Body of pancreas (tissue), 4 donors: ENCODE measurements around the gene UST. TPM values are rescaled to one million over a fixed set of nuclear protein-coding genes. Genes with fewer than 3 reads are reported as not detected.

Experiments
- ATAC-seq: fragments of 150-250 bp; one replicate; pipeline ENCODE4 v1.9.1; 2016
- DNase-seq, 4 donors: peaks; one replicate each; pipeline ENCODE4 v3.0.0-alpha.2; 2019
- H3K27ac ChIP-seq, 4 donors: fragments of 200-600 bp; sonication (generic); 1 replicate in 3 of 4; 2 replicates in 1 of 4; pipeline versions ENCODE4 v1.5.1 to v1.6.1; 2016 to 2019; ENCODE audit warnings: mild to moderate bottlenecking in 1 of 4, mixed read lengths in 1 of 4, moderate library complexity in 1 of 4
- H3K27me3 ChIP-seq, 2 donors: fragments of 200-600 bp; sonication (generic); one replicate each; pipeline ENCODE4 v1.6.0; 2016; ENCODE audit warnings: mild to moderate bottlenecking in 1 of 2
- H3K36me3 ChIP-seq, 2 donors: fragments of 200-600 bp; sonication (generic); replicated peaks in 1 of 2; 2 replicates each; pipeline ENCODE4 v1.5.1; 2016; ENCODE audit warnings: low read depth in 2 of 2; ENCODE audit not compliant: insufficient read depth in 1 of 2
- H3K4me1 ChIP-seq: fragments of 200-600 bp; sonication (generic); one replicate; pipeline ENCODE4 v1.6.0; 2016
- H3K4me3 ChIP-seq, 2 donors: fragments of 200-600 bp; sonication (generic); 1 replicate in 1 of 2; 2 replicates in 1 of 2; pipeline ENCODE4 v1.5.1; 2016 to 2019
- H3K9me3 ChIP-seq, 3 donors: fragments of 200-600 bp; sonication (generic); 1 replicate in 2 of 3; 2 replicates in 1 of 3; pipeline ENCODE4 v1.5.1; 2016
- POLR2A ChIP-seq, 3 donors: fragments of 450-650 bp; IDR thresholded peaks; one replicate each; pipeline ENCODE4 v1.6.1; 2016; ENCODE audit warnings: antibody characterized with exemption in 3 of 3, mild to moderate bottlenecking in 2 of 3
- WGBS, 2 donors: methylation state at CpG; one replicate each; pipeline ENCODE4 v1.1.5; 2017; 5-methylcytosine and 5-hydroxymethylcytosine counted together
- intact Hi-C: fragments of 100-400 bp; cut with DNase I; formaldehyde crosslinking; loops from one replicate; pipeline ENCODE4 v1.15.1; 2023
- total RNA-seq, 2 donors: library from RNA; depleted of rRNA; stranded (reverse); fragments of >200 nt; gene quantifications; one replicate each; pipeline ENCODE4 v1.1.0, GENCODE V29; 2016
- TF ChIP-seq, protein P1 (sequence below), 7 experiments: fragments of 450-650 bp in 4 of 7; fragments of 200-600 bp in 3 of 7; sonication (generic) in 3 of 7; IDR thresholded peaks; one replicate each; pipeline ENCODE4 v1.5.1; 2016 to 2019; ENCODE audit warnings: antibody characterized with exemption in 7 of 7

Gene UST
- total RNA-seq, 2 donors from 2014 or later: 11.4 to 28.3 TPM

DNA sequence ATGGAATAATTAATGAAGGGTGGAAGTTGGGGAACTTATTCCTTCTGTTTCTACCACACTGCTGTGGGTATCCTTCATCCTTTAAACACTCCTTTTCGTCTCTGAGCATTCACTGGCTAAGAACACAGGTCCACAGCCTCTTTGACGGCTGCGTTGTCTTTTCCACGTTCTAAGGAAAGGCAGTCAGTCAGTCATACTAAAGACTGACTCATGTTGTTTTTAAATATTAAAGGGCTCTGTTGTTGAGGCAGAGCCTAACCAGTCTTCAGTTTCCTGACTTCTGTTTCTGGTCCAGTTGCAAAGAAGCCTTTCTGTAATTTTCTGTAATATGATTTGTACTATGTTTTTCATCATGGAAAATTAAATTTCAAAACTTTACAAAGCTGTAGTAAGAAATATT is 48.0 kb downstream of the UST start:
- intact Hi-C loops: no loop called here
- no peaks in the 10 kb centered on the region for H3K27me3 ChIP-seq
- no peak overlapping the region for H3K4me3 ChIP-seq
- no peaks in the 10 kb centered on the region for H3K36me3 ChIP-seq
- TF ChIP-seq POLR2A (IDR thresholded peaks at IDR 0.05): no peak
- TF ChIP-seq, protein P1, sequence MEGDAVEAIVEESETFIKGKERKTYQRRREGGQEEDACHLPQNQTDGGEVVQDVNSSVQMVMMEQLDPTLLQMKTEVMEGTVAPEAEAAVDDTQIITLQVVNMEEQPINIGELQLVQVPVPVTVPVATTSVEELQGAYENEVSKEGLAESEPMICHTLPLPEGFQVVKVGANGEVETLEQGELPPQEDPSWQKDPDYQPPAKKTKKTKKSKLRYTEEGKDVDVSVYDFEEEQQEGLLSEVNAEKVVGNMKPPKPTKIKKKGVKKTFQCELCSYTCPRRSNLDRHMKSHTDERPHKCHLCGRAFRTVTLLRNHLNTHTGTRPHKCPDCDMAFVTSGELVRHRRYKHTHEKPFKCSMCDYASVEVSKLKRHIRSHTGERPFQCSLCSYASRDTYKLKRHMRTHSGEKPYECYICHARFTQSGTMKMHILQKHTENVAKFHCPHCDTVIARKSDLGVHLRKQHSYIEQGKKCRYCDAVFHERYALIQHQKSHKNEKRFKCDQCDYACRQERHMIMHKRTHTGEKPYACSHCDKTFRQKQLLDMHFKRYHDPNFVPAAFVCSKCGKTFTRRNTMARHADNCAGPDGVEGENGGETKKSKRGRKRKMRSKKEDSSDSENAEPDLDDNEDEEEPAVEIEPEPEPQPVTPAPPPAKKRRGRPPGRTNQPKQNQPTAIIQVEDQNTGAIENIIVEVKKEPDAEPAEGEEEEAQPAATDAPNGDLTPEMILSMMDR (IDR thresholded peaks at IDR 0.05): no peak
- peaks cover 8% of the 10 kb centered on the region for H3K4me1 ChIP-seq
- WGBS, 2 donors: 87 to 93% methylated on average over 4 of the region's 4 CpGs
- ATAC-seq: no peak
- H3K9me3 ChIP-seq: no peaks in the 10 kb centered on the region
- no peak overlapping the region for H3K27ac ChIP-seq
- no peak for DNase-seq

DNA sequence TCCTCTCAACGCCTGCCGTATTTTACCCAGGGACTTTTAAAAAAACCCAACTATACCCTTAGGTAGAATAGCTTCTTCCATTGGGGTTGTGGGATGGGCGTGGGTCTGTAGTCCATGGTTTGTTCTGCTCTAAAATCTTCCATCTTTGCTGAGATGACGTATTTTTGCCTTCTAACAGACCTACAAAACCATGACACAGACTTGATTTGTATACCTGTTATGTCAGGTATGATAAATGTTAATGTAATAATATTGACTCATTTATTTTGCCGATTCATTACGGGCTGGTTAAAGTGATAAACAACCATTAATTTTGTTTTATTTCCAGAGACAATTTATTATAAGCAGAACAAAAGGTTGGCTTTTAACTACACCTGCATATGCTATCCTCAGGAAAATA is 48.7 kb downstream of the UST start:
- Histone ChIP-seq H3K4me1 (peaks cover 16% of the 10 kb centered on the region), H3K27me3 (no peaks in the 10 kb centered on the region), H3K36me3 (no peaks in the 10 kb centered on the region), H3K9me3 (no peaks in the 10 kb centered on the region), H3K4me3 (no peak overlapping the region), H3K27ac (no peak overlapping the region)
- 68 to 73% methylated on average over 6 of the region's 6 CpGs for WGBS, 2 donors
- ATAC-seq: no peak
- intact Hi-C loops: no loop called here
- DNase-seq: no peak
- TF ChIP-seq, protein P1 (IDR thresholded peaks at IDR 0.05): no peak
- TF ChIP-seq POLR2A (IDR thresholded peaks at IDR 0.05): no peak

DNA sequence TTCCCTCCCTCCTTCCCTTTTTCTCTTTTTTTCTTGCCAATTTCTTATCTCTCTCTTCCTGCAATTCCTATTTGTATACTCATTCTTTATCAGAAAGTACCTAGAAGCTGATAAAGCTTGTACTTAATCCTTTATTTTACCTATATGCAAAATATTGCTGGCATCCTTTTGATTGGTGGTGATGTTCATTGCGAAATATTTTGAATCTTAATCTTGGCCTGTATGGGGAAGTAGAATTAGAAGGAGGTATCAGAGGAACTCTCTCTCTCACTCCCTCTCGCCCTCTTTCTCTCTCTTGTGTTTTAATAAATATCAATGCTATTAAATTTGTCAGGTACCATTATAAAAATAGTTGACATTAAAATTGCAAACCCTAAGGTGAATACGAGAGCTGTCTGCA is 52.8 kb downstream of the UST start:
- ATAC-seq: no peak
- no peaks in the 10 kb centered on the region for H3K27me3 ChIP-seq
- no peak for DNase-seq
- no peaks in the 10 kb centered on the region for H3K9me3 ChIP-seq
- 74 to 81% methylated on average over 3 of the region's 3 CpGs for WGBS, 2 donors
- intact Hi-C loops: no loop called here
- no peak for TF ChIP-seq POLR2A (IDR thresholded peaks at IDR 0.05)
- no peaks in the 10 kb centered on the region for H3K36me3 ChIP-seq
- H3K27ac ChIP-seq: no peak overlapping the region
- no peak overlapping the region for H3K4me3 ChIP-seq
- peaks cover 20% of the 10 kb centered on the region for H3K4me1 ChIP-seq

DNA sequence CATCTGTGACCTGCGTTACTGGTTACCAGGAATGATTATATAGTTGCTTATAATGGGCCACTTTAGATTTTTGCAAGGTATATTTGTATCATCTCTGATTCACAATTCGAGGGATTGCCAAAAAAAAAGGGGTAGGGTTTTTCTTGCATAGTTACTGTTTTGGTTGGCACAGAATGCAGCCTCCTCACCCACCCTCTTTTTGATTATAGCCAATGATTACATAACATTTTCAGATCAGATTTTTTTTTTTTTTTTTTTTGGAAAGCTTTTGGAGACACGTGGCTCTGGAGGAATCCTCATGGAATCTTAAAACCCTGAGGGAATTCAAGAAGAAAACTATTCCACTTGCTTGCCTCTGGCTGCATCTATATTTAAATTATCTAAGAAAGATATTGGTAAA is 53.7 kb downstream of the UST start:
- Histone ChIP-seq H3K9me3 (no peaks in the 10 kb centered on the region), H3K36me3 (no peaks in the 10 kb centered on the region), H3K4me3 (no peak overlapping the region), H3K27ac (no peak overlapping the region), H3K27me3 (no peaks in the 10 kb centered on the region), H3K4me1 (peaks cover 20% of the 10 kb centered on the region)
- intact Hi-C loops: no loop called here
- DNase-seq: no peak
- WGBS, 2 donors: 46 to 51% methylated on average over 3 of the region's 3 CpGs
- TF ChIP-seq, protein P1 (IDR thresholded peaks at IDR 0.05): no peak
- TF ChIP-seq POLR2A (IDR thresholded peaks at IDR 0.05): no peak
- no peak for ATAC-seq

DNA sequence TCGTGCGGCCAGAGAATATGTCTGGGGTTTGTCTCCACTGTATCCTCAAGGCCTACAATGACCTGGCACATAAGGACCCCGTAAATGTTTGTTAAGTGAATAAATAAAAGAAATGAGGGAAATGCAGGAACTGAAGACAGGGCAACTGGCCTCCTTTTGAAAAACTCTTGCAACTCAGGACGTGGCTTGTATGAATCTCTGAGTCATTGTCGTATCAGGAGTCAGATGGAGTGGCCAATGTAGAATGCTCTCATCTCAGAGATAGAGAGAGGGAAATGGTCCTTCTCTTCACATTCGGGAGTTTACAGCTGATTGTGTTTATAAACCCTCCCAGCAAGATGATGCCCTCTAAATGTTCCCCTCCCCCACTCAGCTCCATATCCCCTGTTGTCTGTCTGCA is 57.1 kb downstream of the UST start:
- no peak for ATAC-seq
- Histone ChIP-seq H3K27me3 (no peaks in the 10 kb centered on the region), H3K27ac (no peak overlapping the region), H3K4me3 (no peak overlapping the region), H3K9me3 (no peaks in the 10 kb centered on the region), H3K4me1 (peaks cover 20% of the 10 kb centered on the region), H3K36me3 (no peaks in the 10 kb centered on the region)
- intact Hi-C loops: no loop called here
- 76 to 87% methylated on average over 6 of the region's 6 CpGs for WGBS, 2 donors
- DNase-seq: no peak
- no peak for TF ChIP-seq POLR2A (IDR thresholded peaks at IDR 0.05)
- TF ChIP-seq, protein P1 (IDR thresholded peaks at IDR 0.05): no peak
